Measurements from ENCODE around the gene UGCG.

UGCG gene

GRCh38 chr9:111868475-111868874 lies 28.1 kb upstream of the UGCG start (continued):
- no peak for TF ChIP-seq CSRNP3 (CRISPR knock-in tag; IDR thresholded peaks at IDR 0.05)
- TF ChIP-seq POU6F1 (CRISPR knock-in tag; IDR thresholded peaks at IDR 0.05; ENCODE audit: borderline replicate concordance, low read depth) = no peak
- no peak for TF ChIP-seq ZNF70 (CRISPR knock-in tag; IDR thresholded peaks at IDR 0.05)

- ATAC-seq = no peak
- TF ChIP-seq ZNF8 (CRISPR knock-in tag; IDR thresholded peaks at IDR 0.05) (no peak), CSDC2 (CRISPR knock-in tag; IDR thresholded peaks at IDR 0.05) (no peak), ISL1 (CRISPR knock-in tag; IDR thresholded peaks at IDR 0.05) (no peak), ESRRG (CRISPR knock-in tag; IDR thresholded peaks at IDR 0.05) (no peak), TCF4 (CRISPR knock-in tag; IDR thresholded peaks at IDR 0.05; ENCODE audit: borderline replicate concordance) (no peak)
Observed at GRCh38 chr9:111870774-111871498, 25.7 kb upstream of the UGCG start.

GRCh38 chr9:111871499-111871855 lies 25.1 kb upstream of the UGCG start:
- TF ChIP-seq POU6F1 (CRISPR knock-in tag; IDR thresholded peaks at IDR 0.05; ENCODE audit: borderline replicate concordance, low read depth) = no peak
- no peak for TF ChIP-seq TOX (CRISPR knock-in tag; IDR thresholded peaks at IDR 0.05; ENCODE audit: borderline replicate concordance)
- TF ChIP-seq ZNF8 (CRISPR knock-in tag; IDR thresholded peaks at IDR 0.05) = no peak
- no peak for ATAC-seq

- ATAC-seq = no peak
- TF ChIP-seq TOX (CRISPR knock-in tag; IDR thresholded peaks at IDR 0.05; ENCODE audit: borderline replicate concordance) (no peak), OSR1 (CRISPR knock-in tag; IDR thresholded peaks at IDR 0.05) (no peak), ZFP3 (CRISPR knock-in tag; IDR thresholded peaks at IDR 0.05) (no peak), CSDC2 (CRISPR knock-in tag; IDR thresholded peaks at IDR 0.05) (no peak), PATZ1 (CRISPR knock-in tag; IDR thresholded peaks at IDR 0.05; ENCODE audit: borderline replicate concordance) (no peak), TSHZ2 (CRISPR knock-in tag; IDR thresholded peaks at IDR 0.05) (no peak), BACH2 (CRISPR knock-in tag; IDR thresholded peaks at IDR 0.05; ENCODE audit: borderline replicate concordance) (no peak), ZNF565 (CRISPR knock-in tag; conservative IDR thresholded peaks at IDR 0.05; ENCODE audit: low read depth) (no peak), ISL1 (CRISPR knock-in tag; IDR thresholded peaks at IDR 0.05) (no peak), SNAI2 (CRISPR knock-in tag; IDR thresholded peaks at IDR 0.05) (no peak), ZC3H10 (CRISPR knock-in tag; IDR thresholded peaks at IDR 0.05) (no peak), PPARA (CRISPR knock-in tag; IDR thresholded peaks at IDR 0.05; ENCODE audit: borderline replicate concordance) (no peak), CREB5 (CRISPR knock-in tag; IDR thresholded peaks at IDR 0.05; ENCODE audit: low read depth) (no peak), ZFP30 (CRISPR knock-in tag; IDR thresholded peaks at IDR 0.05) (no peak)
Observed at GRCh38 chr9:111872886-111873285, 23.7 kb upstream of the UGCG start.
